OCI-LY7 (cell line): ENCODE measurements around the gene PLA2G4D. TPM values are rescaled to one million over a fixed set of nuclear protein-coding genes. Genes with fewer than 3 reads are reported as not detected.

Experiments used
- BruUV-seq: library from RNA; stranded (reverse); fragments of 400-500 nt; replicated peaks from 2 replicates; lab custom pipeline; 2021; lab: Mats Ljungman, UMichigan
- CTCF ChIA-PET: fragments of 300-600 bp; sonication (Branson Sonifier 250); formaldehyde crosslinking; loops from one replicate; lab custom pipeline; 2022; ENCODE audit warnings: antibody characterized with exemption; ENCODE audit not compliant: unreplicated experiment; lab: Charles Lee
- POLR2A ChIA-PET: fragments of 300-600 bp; sonication (Branson Sonifier 250); formaldehyde crosslinking; loops from one replicate; lab custom pipeline; 2022; ENCODE audit warnings: antibody characterized with exemption; lab: Charles Lee
- DNase-seq: peaks from one replicate; pipeline ENCODE4 v3.0.0-alpha.2; 2015; ENCODE audit warnings: low spot score
- H2AFZ ChIP-seq: fragments of 200-600 bp; sonication (generic), shearing (Covaris generic); 2 replicates; pipeline ENCODE4 v1.6.1; 2014; ENCODE audit warnings: mild to moderate bottlenecking, antibody characterized with exemption, low read length, moderate library complexity
- H3K27ac ChIP-seq: fragments of 200-600 bp; sonication (generic); 2 replicates; pipeline ENCODE4 v1.5.1; 2014; ENCODE audit warnings: mixed run types, low read depth, mild to moderate bottlenecking, moderate library complexity, low read length, inconsistent platforms; ENCODE audit not compliant: poor library complexity, severe bottlenecking
- H3K36me3 ChIP-seq: fragments of 200-600 bp; sonication (generic); 2 replicates; pipeline ENCODE4 v1.6.1; 2014; ENCODE audit warnings: mild to moderate bottlenecking, antibody characterized with exemption, low read length, moderate library complexity, mixed read lengths; ENCODE audit not compliant: insufficient read depth
- H3K4me1 ChIP-seq: fragments of 200-600 bp; sonication (generic); 2 replicates; pipeline ENCODE4 v1.5.1; 2014; ENCODE audit warnings: mild to moderate bottlenecking, low read length; ENCODE audit not compliant: insufficient read depth, poor library complexity, severe bottlenecking
- H3K4me2 ChIP-seq: fragments of 200-600 bp; sonication (generic); 2 replicates; pipeline ENCODE4 v1.6.1; 2014; ENCODE audit warnings: mild to moderate bottlenecking, low read length
- H3K4me3 ChIP-seq: fragments of 200-600 bp; sonication (generic); 2 replicates; pipeline ENCODE4 v1.5.1; 2014; ENCODE audit warnings: mild to moderate bottlenecking, low read depth, low read length; ENCODE audit not compliant: poor library complexity, severe bottlenecking
- H3K79me2 ChIP-seq: fragments of 200-600 bp; sonication (generic); 2 replicates; pipeline ENCODE4 v1.6.1; 2016; ENCODE audit warnings: low read depth, mild to moderate bottlenecking, low read length, moderate library complexity, mixed read lengths; ENCODE audit not compliant: insufficient read depth
- H3K9me2 ChIP-seq: fragments of 200-600 bp; sonication (generic); 2 replicates; pipeline ENCODE4 v1.6.1; 2016; ENCODE audit warnings: mild to moderate bottlenecking, low read length, mixed read lengths; ENCODE audit not compliant: insufficient read depth
- H3K9me3 ChIP-seq: fragments of 200-600 bp; sonication (generic); 2 replicates; pipeline ENCODE4 v1.6.1; 2014; ENCODE audit warnings: mild to moderate bottlenecking, mixed run types, low read length, mixed read lengths
- H4K20me1 ChIP-seq: fragments of 200-600 bp; sonication (generic); 2 replicates; pipeline ENCODE4 v1.6.1; 2014; ENCODE audit warnings: mild to moderate bottlenecking, antibody characterized with exemption, low read length, moderate library complexity, mixed read lengths; ENCODE audit not compliant: insufficient read depth
- CTCF ChIP-seq: fragments of 200-600 bp; sonication (generic); conservative IDR thresholded peaks from 2 replicates; pipeline ENCODE4 v1.5.1; 2014; ENCODE audit warnings: mild to moderate bottlenecking, antibody characterized with exemption, low read length, moderate library complexity, mixed read lengths
- EZH2phosphoT487 ChIP-seq: fragments of 200-600 bp; sonication (generic); IDR thresholded peaks from 2 replicates; pipeline ENCODE4 v1.6.1; 2018; ENCODE audit warnings: low read depth, borderline replicate concordance, mild to moderate bottlenecking, mixed run types, antibody characterized with exemption, low read length, moderate library complexity, mixed read lengths
- intact Hi-C: fragments of 100-400 bp; cut with micrococcal nuclease; formaldehyde crosslinking; loops from one replicate; pipeline ENCODE4 v1.10.0; 2022; ENCODE audit not compliant: unreplicated experiment
- total RNA-seq, 2 experiments: library from RNA; depleted of rRNA in 1 of 2; stranded (reverse); fragments of >200 nt in 1 of 2; shearing (Covaris generic) in 1 of 2; gene quantifications; 2 replicates each; pipeline ENCODE4 v1.2.3, GENCODE V29; 2014 to 2022

PLA2G4D gene
- total RNA-seq, 2 experiments from 2014 or later: not detected

- no peaks in the 10 kb centered on the region for H3K36me3 ChIP-seq
- TF ChIP-seq CTCF: no peak
- TF ChIP-seq EZH2phosphoT487: no peak
- no peak overlapping the region for H3K4me3 ChIP-seq
- DNase-seq: no peak
- POLR2A ChIA-PET: no interaction called here
- no TSS peak for BruUV-seq
- intact Hi-C loops: no loop called here
- H3K4me1 ChIP-seq: no peaks in the 10 kb centered on the region
- H3K27ac ChIP-seq: no peak overlapping the region
- CTCF ChIA-PET: no interaction called here
- no peaks in the 10 kb centered on the region for H4K20me1 ChIP-seq
- H3K79me2 ChIP-seq: no peaks in the 10 kb centered on the region
- 0 out of 2 replicates have a peak, but pooled peaks cover 6% of the 10 kb centered on the region for H3K9me3 ChIP-seq
- no peak overlapping the region for H2AFZ ChIP-seq
- H3K9me2 ChIP-seq: no peaks in the 10 kb centered on the region
- no peak overlapping the region for H3K4me2 ChIP-seq
Measured at GRCh38 chr15:42070976-42071350, 23.4 kb downstream of the PLA2G4D start.

- ChIA-PET CTCF (no interaction called here), POLR2A (interaction anchor here (1.2 kb wide), 1 partner anchor 14 kb away, joined by 3 read pairs; no protein-coding TSS in a partner anchor)
- no TSS peak for BruUV-seq
- H3K9me3 ChIP-seq: 0 out of 2 replicates have a peak, but pooled peaks cover 6% of the 10 kb centered on the region
- H2AFZ ChIP-seq: no peak overlapping the region
- peaks cover 5% of the 10 kb centered on the region for H3K4me1 ChIP-seq
- no peaks in the 10 kb centered on the region for H3K9me2 ChIP-seq
- DNase-seq: no peak
- H3K27ac ChIP-seq: no peak overlapping the region
- no peak overlapping the region for H3K4me2 ChIP-seq
- no peaks in the 10 kb centered on the region for H4K20me1 ChIP-seq
- no peak overlapping the region for H3K4me3 ChIP-seq
- no peaks in the 10 kb centered on the region for H3K79me2 ChIP-seq
- intact Hi-C loops: no loop called here
- TF ChIP-seq CTCF (no peak), EZH2phosphoT487 (no peak)
- no peaks in the 10 kb centered on the region for H3K36me3 ChIP-seq
Measured at GRCh38 chr15:42070279-42070975, 23.9 kb downstream of the PLA2G4D start.
